Ishikawa (cell line): ENCODE measurements around the gene AGAP1.

Experiments
- CEBPB ChIP-seq: IDR thresholded peaks from 2 replicates; pipeline ENCODE4 v1.6.1; 2012
- FOXM1 ChIP-seq: IDR thresholded peaks from 2 replicates; pipeline ENCODE4 v1.6.1; 2012; ENCODE audit warnings: low read depth, borderline replicate concordance
- TCF12 ChIP-seq: IDR thresholded peaks from 2 replicates; pipeline ENCODE4 v1.6.1; 2012; ENCODE audit warnings: low read depth
- TEAD4 ChIP-seq: IDR thresholded peaks from 2 replicates; pipeline ENCODE4 v1.6.1; 2012

- TF ChIP-seq CEBPB (no peak), FOXM1 (no peak), TCF12 (no peak), TEAD4 (no peak)
These were observed 259.0 kb downstream of the AGAP1 start for GRCh38 chr2:235752846-235753245.
